GM04504 (cell line): ENCODE results near the gene EIF1B.
"Not testable (repeated sequence)": the region's sequence is repeated elsewhere in the genome, so short reads cannot be mapped to it uniquely, and the experiment has no call there.

Source experiments
- DNase-seq: peaks from one replicate; pipeline ENCODE4 v3.0.0-alpha.2; 2012; ENCODE audit warnings: low read depth

Gene EIF1B

DNA sequence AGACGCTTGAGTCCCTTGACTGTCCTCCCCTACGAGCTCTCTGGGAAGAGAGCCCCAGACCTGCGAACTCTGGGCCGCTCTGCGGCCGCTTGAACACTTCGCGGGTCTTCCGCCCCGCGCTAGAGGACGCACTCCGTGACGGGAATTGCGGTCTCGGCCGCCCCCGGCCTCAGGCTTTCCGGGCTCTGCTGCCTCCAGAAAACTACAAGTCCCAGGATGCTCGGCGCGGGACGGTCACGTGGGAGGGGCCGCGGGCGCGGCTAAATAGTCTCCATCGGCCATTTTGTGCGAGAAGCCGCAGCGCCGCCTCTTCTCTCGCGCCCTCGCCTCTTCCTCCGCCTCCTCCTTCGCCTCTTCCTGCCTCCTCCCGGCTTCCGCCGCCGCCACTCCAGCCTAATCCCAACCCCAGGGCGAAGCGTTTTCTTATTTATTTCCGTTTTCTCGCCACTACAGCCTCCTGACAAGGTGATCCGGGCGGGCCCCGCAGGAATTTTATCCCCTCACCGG, at the start of gene EIF1B:
TSS of gene EIF1B (plus strand) at position 290 of the 507 bp plus-strand sequence. CDS start 235 bp downstream, outside the sequence.
- DNase-seq: peak; percentile 95

DNA sequence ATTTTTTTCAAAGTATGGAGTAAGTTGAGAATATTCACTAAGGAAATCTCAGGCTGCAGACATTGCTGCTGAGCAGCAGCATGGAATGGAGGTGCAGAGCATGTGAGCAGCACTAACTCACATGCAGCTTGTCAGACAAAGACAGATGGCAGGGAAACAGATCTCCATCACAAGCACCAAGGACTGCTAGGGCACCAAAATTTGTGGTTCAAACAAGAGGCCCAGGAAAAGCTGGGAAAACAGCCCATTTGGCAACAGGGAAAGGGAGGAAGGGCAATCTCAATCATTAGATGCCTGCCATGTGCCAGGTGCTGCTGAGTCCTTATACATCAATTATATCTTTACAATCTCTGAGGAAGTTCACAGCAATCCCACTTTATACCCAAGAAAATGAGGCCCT, 47.2 kb upstream of the EIF1B start:
- DNase-seq: no peak

DNA sequence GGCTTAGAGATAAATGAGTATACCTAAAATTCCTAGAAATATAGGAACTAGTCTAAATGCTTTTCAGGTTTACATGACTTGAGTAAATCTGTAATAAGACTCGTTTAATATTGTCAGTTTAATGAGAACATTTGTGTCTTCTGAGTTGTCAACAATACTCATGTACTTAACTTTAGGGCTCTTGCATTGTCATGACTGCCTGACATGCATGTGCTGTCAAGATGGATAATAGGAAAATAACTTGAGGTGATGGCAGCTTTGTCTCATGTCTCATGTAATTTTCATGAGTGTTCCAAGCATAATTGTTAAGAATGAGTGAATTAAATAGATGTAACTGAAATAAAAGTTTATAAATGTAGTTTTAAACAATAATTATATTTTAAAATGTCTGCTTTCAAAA, 45.1 kb upstream of the EIF1B start:
- DNase-seq: no peak

DNA sequence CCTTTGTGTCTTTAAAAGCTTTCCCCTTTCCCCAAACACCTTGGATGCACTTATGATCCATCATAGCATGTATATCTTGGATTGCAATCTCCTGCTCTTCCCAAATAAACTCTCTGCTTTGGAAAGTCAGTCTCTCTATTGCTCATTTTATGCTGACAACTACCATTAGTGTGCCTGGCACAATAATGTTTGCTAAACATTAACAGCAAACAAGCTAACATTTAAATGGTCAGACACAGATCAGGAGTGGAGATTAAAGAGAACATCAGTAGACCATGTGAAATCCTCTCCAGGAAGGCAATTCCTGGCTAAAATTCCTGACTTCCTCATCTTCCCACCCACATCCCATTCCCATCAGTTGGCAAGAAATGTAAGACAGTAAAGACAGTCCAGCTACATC, 44.3 kb upstream of the EIF1B start:
- DNase-seq: no peak

DNA sequence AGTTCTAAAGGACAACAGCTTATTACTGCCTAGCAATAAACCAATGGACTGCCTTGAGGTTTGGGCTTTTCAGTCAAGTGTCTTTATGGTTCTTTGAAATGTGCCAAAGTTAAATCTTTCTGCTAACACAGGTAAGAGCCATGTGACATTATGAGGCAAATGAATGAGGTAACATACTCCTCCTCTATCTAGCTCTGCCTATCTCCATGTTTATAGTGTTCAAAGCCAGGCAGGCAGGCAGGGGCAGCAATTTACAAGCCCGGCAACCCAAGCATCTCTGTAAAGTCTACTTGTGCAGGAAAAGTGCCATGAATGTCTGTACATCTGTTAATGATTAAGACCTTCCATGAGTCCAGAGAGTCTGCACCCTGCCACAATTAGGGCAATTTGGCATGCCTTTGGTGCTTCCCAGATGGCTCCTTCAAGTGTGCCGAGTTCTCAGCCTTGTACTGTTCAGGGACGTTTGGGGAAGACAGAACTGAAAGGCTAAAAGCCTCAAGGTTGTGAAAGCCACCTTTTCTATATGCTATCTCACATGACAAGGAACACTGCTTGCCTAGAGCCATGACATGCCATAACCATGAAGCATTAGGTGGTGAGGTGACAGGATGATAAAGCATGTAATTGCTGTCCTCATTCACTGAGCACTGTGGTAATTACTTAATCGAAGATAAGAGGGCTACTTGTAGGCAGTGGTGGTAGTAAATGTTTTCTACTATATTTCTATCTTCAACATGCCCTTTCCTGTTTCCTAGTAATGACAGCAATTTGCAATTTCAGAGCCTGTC, 41.4 kb upstream of the EIF1B start:
- DNase-seq: peak; percentile 15

DNA sequence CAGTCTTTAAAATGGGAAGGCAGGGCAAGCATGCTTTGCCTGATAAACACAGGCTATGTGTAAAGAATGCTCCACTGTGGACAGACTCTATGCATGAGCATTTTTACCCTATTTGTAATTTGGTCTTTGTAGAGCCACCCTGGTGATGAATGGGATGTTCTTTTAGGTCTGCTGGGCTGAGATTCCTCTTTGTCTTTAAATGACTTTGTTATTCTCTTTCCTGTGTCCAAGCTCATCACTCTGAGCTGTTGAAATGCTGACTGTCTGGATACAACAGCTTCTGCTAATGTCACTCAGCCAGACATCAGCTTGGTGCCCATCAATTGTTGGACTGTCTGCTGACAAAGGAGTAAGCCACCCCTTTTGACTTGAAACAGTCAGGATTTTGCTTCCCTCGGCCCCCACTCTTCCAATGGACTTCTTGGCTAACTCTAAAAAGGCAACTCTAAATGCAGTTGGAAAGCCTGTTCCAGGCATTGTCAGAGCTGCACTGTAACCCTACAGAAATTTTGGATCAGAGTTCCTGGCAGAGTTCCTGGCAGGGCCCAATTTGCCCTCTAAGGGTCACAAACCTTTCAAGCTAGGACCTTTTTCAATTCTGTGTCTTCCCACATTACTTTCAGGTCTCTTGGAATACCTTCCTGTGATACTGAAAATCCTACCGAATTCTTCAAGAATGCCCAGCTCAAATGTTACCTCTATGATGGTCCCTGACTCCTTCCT, 40.5 kb upstream of the EIF1B start:
- no peak for DNase-seq

DNA sequence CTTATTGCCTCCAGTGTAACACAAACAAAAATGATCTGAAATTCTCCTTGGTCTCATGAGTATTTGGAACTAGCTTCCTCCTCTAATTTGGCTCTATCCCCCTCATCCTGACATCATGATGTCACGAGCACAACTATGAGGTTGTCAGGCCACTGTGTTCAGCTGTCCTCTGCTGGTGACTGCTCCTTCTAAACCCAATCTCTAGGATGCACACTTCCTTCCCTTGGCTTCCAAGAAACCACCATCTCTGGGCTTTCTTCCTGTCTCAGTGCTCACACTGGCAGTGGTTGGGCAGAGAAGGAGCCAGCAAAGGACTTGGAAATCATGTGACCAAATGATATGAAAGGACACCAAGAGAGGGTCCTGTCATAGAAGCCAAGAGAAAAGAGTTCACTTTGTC, 30.7 kb upstream of the EIF1B start:
- no peak for DNase-seq

DNA sequence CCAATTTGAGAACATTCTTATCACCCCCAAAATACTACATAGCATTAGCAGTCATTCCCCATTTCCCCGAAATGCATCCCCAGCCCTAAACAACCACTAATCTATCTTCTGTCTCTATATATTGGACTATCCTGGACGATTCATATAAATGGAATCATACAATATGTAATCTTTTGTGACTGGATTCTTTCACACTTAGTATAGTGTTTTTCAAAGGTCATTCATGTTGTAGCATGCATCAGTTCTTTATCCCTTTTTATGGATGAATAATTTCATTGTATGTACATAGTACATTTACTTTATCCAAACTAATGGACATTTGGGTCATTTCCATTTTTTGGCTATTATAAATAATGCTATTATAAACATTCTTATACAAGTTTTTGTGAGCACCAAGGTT, 27.5 kb upstream of the EIF1B start:
- DNase-seq: no peak

DNA sequence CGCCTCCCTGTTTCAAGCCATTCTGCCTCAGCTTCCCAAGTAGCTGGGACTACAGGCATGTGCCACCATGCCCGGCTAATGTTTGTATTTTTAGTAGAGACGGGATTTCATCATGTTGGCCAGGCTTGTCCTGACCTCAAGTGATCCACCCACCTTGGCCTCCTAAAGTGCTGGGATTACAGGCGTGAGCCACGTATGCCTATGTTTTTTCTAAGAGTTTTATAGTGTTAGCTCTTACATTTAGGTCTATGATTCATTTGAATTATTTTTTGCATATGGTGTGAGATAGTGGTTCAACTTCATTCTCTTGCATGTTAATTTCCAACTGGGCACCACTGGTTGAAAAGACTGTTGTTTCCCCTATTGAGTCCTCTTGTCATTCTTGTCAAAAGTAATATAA, 26.4 kb upstream of the EIF1B start:
- DNase-seq: not testable (repeated sequence)

DNA sequence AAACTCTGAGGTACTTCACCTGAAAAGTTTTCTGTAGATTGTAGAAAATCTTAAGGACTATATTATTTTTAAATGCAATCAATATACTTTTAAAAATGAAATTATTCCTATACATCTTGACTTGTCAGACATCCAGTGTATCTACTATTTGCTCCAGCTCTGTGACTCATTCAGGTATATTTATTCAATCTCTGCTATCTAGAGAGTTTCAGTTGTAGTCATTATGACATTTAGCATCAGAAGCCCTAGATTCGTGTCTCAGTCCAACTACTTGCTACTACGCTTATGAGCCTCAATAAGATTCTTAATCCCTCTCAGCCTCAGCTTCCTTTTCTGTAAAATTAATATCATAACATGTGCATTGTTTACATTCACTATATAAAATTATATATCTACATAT, 22.3 kb upstream of the EIF1B start:
- DNase-seq: no peak

DNA sequence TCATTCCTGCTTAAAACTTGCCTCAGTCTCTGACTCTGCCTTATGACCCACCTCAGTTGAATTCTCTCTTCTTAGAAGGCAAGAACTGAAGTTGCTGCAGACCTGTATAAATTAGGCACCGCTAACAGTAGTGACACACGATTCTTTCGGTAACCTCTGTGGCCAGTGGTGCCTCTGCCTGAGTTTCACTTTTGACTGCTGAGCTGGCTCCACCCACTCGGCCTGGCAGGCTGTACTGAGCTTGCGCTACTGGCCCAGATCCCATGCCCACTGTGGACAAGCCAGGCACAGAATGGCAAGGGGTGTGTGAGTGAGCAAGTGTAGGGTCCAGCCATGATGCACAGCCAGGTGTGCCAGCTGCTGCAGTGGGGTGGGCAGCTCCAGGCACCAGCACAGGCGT, 19.1 kb upstream of the EIF1B start:
- DNase-seq: no peak

DNA sequence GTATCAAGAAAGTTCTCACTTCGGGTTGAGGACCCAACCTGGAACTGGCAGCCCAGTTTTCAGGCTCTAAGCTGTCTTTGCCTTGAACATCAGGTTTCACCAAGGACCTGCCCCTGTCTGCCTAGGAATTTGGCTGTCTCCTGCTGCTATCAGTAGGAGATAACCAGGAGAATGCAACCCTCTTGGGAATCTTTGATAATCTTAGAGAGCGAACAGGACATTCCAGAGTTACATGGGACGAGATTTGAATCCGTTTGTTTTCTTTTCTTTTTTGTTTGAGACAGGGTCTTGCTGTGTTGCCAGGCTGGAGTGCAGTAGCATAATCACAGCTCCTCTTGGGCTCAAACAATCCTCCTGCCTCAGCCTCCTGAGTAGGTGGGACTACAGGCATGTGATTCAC, 18.0 kb upstream of the EIF1B start:
- no peak for DNase-seq

DNA sequence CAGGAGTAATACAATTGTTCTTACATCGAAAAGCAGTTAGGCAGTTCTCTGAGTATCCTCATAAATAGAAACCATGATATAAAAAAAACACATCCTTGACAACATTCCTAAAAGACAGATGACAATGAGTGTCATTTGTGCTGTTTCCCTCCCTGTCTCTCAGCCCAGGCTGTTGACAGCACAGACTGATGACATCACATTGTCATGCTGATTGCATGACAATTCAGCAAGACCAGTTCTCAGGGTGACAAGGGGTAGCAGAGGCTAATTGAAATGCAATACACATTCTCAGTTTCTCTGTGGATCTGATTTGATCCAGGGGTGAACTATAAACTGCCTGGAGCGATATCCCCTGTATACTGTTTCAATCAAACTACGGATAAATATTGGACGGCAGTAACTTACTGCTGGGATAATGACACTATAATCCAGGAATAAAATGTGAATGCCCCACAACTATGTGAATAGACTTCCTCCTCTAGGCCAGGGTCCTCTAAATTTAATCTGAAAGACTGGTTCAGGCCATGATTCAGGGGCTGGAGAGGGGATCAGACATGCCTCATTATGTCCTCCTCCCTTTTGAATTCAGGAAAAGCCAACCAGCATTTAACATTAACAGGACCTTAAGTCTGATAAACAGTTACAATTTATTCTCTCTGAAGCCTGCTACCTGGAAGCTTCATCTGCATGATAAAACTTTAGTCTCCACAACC, 16.7 kb upstream of the EIF1B start:
- no peak for DNase-seq

DNA sequence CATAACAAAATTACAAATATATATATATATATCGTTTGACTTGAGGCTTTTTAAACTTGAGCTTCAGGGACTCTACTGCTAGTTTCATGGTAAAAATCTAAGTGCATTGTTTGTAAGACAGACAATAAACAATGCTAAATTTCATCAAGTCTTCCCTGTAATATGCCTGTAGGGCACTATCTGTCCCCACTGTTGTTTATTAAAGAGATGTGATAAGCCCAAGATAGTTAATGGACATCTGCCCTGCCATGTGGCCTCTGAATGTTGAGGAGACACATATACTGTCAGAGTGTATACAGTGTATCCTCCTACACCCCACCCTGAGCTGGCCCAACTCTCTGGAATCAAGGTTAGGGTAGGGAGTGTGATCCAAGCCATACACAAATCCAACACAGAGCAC, 15.1 kb upstream of the EIF1B start:
- DNase-seq: no peak

DNA sequence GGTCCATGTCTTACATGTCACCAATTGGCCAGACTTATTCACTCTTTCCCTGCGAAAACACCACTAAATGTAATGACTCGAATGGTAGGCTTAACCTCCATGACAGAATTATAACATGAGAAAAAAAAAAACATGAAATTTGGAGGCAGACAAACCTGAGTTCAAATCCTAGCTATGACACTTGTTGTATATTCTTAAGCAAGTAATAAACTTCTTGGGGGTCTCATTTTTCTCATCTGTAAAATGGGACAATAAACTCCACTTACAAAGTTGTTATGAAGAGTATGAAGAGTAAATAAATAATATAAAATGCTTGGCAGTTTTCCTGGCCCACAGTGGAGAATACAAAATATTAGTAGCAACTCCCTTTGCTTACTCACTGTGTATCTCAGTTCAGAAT, 11.4 kb upstream of the EIF1B start:
- no peak for DNase-seq

DNA sequence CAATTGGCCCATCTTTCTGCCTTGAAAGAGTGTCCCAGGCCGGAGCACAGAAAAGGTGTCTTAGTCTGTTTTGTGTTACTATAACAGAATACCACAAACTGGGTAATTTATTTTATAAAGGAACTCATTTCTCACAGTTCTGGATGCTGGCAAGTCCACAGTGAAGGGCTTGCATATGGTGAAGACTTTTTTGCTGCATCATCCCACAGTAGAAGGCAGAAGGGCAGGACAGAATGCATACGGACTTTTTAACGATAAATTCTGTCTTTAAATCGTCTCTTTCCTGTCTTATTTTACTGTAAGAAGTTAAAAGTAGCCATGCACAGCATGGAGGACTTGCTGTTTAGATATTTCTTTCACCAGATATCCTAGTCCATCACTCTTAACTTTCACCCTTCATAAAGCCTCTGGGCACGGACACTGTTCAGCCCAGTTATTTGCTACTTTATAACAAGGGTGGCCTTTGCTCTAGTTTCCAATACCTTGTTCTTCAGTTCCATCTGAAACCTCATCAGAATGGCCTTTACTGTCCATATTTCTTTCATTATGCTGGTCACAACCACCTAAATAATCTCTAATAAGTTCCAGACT, 10.3 kb upstream of the EIF1B start:
- no peak for DNase-seq

DNA sequence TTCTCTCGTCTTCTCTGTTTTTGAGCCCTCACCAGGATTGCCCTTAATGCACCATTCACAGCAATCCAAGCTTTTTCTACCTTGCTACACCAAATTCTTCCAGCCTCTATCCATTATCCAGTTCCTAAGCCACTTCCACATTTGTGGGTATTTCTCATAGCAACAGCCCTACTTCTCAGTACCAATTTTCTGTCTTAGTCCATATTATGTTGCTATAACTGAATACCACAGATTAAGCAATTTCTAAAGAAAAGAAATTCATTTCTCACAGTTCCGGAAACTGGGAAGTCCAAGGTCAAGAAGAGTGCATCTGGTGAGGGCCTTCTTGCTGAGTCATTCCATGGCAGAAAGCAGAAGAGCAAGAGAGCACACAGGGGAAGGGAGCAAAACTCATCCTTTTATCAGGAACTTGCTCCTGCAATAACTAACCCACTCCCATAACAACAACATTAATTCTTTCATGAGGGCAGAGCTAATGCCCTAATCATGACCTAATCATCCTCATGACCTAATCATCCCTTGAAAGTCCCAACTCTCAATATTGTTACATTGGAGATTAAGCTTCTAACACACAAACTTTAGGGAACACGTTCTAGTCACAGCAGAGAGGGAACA, 9.7 kb upstream of the EIF1B start:
- peak; percentile 66 for DNase-seq

DNA sequence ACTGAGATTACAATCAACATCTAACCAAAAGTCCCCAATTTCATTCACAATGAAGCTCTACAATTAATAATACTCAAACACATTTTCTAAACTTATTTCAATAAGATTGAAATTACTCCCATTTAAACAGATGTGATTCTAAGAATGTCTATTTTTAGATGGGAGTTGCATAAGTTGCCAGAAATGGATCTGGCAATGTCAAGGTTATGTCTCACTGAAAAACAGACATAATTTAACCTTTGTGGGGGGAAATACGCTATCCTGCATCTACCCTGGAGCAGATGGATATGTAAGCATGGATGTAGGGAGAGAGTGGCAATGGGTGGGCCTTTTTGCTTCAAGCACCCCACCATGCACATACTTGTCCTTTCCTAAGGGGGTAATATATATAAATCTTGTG, 6.7 kb upstream of the EIF1B start:
- DNase-seq: no peak

DNA sequence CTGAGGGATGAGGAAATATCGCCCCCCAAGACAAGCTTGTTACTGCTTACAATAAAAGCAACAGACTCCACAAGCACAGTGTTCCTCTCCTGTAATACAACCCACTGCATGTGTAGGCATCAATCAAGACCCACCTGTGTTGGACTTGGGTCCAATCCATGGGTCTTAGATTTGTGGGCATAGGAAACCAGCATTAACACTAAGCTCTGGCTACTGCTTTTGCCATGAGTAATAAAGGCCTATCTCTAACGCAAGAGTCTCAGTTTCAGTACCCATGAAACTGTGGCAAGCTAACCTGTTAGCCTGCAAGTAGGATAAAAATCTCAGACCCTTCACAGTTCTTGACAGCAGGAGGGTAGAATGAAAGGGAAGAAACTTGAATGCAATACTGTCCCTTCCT, 5.2 kb upstream of the EIF1B start:
- DNase-seq: no peak

DNA sequence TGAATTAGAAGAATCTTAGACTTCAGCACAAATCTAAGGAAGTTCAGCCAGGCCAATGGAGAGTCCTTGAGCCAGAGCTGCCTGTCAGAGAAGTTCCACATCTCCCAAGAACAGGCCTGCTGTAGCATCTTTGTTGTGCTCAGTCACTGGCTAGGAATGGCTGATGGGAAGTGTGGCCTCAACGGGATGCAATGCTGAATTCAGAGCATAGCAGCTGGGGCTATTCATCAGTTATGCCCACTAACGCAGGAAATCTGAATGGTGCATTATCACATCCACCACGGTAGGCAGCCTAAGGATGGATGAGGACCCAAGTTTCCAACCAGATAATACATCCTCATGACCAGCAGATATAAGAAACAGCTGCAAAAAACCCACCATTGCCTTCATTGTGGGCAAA, 3.2 kb upstream of the EIF1B start:
- no peak for DNase-seq

DNA sequence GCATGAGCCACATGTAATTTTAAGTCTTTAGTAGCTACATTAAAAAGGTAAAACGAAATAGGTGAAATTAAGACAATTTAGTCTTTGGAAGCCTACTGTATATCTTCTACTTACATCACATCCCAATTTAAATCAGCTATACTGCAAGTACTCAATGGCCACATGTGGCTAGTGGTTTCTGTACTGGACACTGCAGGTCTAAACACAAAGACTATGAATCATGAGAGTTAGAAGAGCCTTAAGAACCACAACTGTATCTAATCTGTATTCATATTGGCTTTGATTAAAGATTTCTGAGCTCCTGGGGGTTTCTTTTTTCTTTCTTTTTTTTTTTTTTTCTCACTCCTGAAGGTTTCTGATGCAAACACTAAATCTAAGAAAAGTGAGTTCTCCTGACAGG, 2.3 kb upstream of the EIF1B start:
- no peak for DNase-seq
